SK-N-SH (cell line): ENCODE data around the gene ZSCAN30. TPM values are rescaled to one million over a fixed set of nuclear protein-coding genes. Genes with fewer than 3 reads are reported as not detected.
A peak's percentile ranks its signal among the peaks of the same experiment; 100 is the strongest.

Experiments
- CTCF ChIA-PET: fragments of 300-600, 350-600 bp; formaldehyde crosslinking; extraction: SDS; loops from one replicate; lab custom pipeline; 2021; lab: Yijun Ruan, JAX
- POLR2A ChIA-PET: fragments of 350-600 bp; sonication (Branson Sonifier 250); formaldehyde crosslinking; extraction: SDS; loops from one replicate; lab custom pipeline; 2020; ENCODE audit warnings: antibody characterized with exemption, inconsistent platforms; lab: Yijun Ruan, JAX
- DNase-seq: peaks from one replicate; pipeline ENCODE4 v3.0.0; 2012
- H2AFZ ChIP-seq: fragments of 200-600 bp; sonication (generic); 2 replicates; pipeline ENCODE4 v1.8.1; 2016; ENCODE audit warnings: antibody characterized with exemption, mild to moderate bottlenecking, low read depth
- H3F3A ChIP-seq: fragments of 200-600 bp; sonication (generic); replicated peaks from 2 replicates; pipeline ENCODE3; 2016; ENCODE audit warnings: antibody characterized with exemption, mild to moderate bottlenecking; ENCODE audit not compliant: insufficient read depth
- H3K27ac ChIP-seq, 2 experiments: fragments of 200-500 bp in 1 of 2; fragments of 200-600 bp in 1 of 2; sonication (Bioruptor generic) in 1 of 2; sonication (generic), shearing (Covaris generic) in 1 of 2; 2 replicates each; pipeline versions ENCODE4 v1.5.1 to v1.6.1; 2014 to 2016; ENCODE audit warnings: low read depth in 2 of 2, inconsistent platforms in 1 of 2, low read length in 1 of 2, mild to moderate bottlenecking in 1 of 2, mixed read lengths in 1 of 2
- H3K27me3 ChIP-seq: fragments of 200-600 bp; sonication (generic), shearing (Covaris generic); 2 replicates; pipeline ENCODE4 v1.6.1; 2016; ENCODE audit warnings: mixed run types; ENCODE audit not compliant: insufficient read depth
- H3K36me3 ChIP-seq, 2 experiments: fragments of 200-500 bp in 1 of 2; fragments of 200-600 bp in 1 of 2; sonication (Bioruptor generic) in 1 of 2; sonication (generic) in 1 of 2; replicated peaks in 1 of 2; 2 replicates each; pipeline versions ENCODE3 to v1.5.1; 2014 to 2016; ENCODE audit warnings: low read length in 1 of 2, mild to moderate bottlenecking in 1 of 2; ENCODE audit not compliant: insufficient read depth in 2 of 2, control insufficient read depth in 1 of 2
- H3K4me1 ChIP-seq, 2 experiments: fragments of 200-500 bp in 1 of 2; fragments of 200-600 bp in 1 of 2; sonication (Bioruptor generic) in 1 of 2; sonication (generic), shearing (Covaris generic) in 1 of 2; 2 replicates each; pipeline versions ENCODE4 v1.5.1 to v1.6.1; 2014 to 2016; ENCODE audit warnings: low read depth in 1 of 2, low read length in 1 of 2, mixed run types in 1 of 2; ENCODE audit not compliant: insufficient read depth in 2 of 2, control insufficient read depth in 1 of 2
- H3K4me2 ChIP-seq: fragments of 200-600 bp; sonication (generic), shearing (Covaris generic); 2 replicates; pipeline ENCODE4 v1.6.1; 2017; ENCODE audit warnings: mixed run types
- H3K4me3 ChIP-seq, 2 experiments: fragments of 200-500 bp in 1 of 2; fragments of 200-600 bp in 1 of 2; sonication (Bioruptor generic) in 1 of 2; sonication (generic), shearing (Covaris generic) in 1 of 2; 2 replicates each; pipeline versions ENCODE4 v1.5.1 to v1.8.1; 2014 to 2016; ENCODE audit warnings: low read depth in 2 of 2, inconsistent platforms in 1 of 2, low read length in 1 of 2, mild to moderate bottlenecking in 1 of 2, mixed read lengths in 1 of 2, moderate library complexity in 1 of 2
- H3K79me2 ChIP-seq: fragments of 200-600 bp; sonication (generic); 2 replicates; pipeline ENCODE4 v1.8.1; 2017; ENCODE audit warnings: mild to moderate bottlenecking; ENCODE audit not compliant: insufficient read depth
- H3K9ac ChIP-seq: fragments of 200-600 bp; sonication (generic); 2 replicates; pipeline ENCODE4 v1.6.1; 2017; ENCODE audit warnings: mixed run types
- H3K9me2 ChIP-seq: fragments of 200-600 bp; sonication (generic); 2 replicates; pipeline ENCODE4 v1.6.1; 2017; ENCODE audit warnings: mixed run types
- H3K9me3 ChIP-seq: fragments of 200-600 bp; sonication (generic); 2 replicates; pipeline ENCODE4 v1.6.1; 2017; ENCODE audit warnings: mixed run types, mild to moderate bottlenecking, moderate library complexity
- H4K20me1 ChIP-seq: fragments of 200-600 bp; sonication (generic); 2 replicates; pipeline ENCODE4 v1.6.1; 2017; ENCODE audit warnings: mild to moderate bottlenecking, mixed run types; ENCODE audit not compliant: insufficient read depth
- ELF1 ChIP-seq: IDR thresholded peaks from 2 replicates; pipeline ENCODE4 v1.4.0; 2012
- EP300 ChIP-seq, 2 experiments: IDR thresholded peaks; 2 replicates each; pipeline versions ENCODE4 v1.4.0 to v1.6.1; 2012; ENCODE audit warnings: borderline replicate concordance in 1 of 2, low read depth in 1 of 2, low read length in 1 of 2
- GABPA ChIP-seq: IDR thresholded peaks from 2 replicates; pipeline ENCODE4 v1.4.0; 2012; ENCODE audit warnings: low read depth, mild to moderate bottlenecking
- MEF2A ChIP-seq: IDR thresholded peaks from 2 replicates; pipeline ENCODE4 v1.4.0; 2012; ENCODE audit warnings: low read depth, borderline replicate concordance
- MXI1 ChIP-seq: IDR thresholded peaks from 2 replicates; pipeline ENCODE4 v1.6.1; 2012; ENCODE audit warnings: mild to moderate bottlenecking, low read depth, low read length, improper control_type of control experiment
- NFIC ChIP-seq: IDR thresholded peaks from 2 replicates; pipeline ENCODE4 v1.4.0; 2012; ENCODE audit warnings: borderline replicate concordance
- RCOR1 ChIP-seq: fragments of 150-350 bp; IDR thresholded peaks from 2 replicates; pipeline ENCODE4 v1.6.1; 2017; ENCODE audit warnings: antibody characterized with exemption, low read length
- RFX5 ChIP-seq: IDR thresholded peaks from 2 replicates; pipeline ENCODE4 v1.6.1; 2012; ENCODE audit warnings: mild to moderate bottlenecking, improper control_type of control experiment, low read length
- RXRA ChIP-seq: IDR thresholded peaks from 2 replicates; pipeline ENCODE4 v1.4.0; 2012; ENCODE audit warnings: low read depth, mild to moderate bottlenecking, borderline replicate concordance
- SIN3A ChIP-seq: IDR thresholded peaks from 2 replicates; pipeline ENCODE4 v1.6.1; 2012; ENCODE audit warnings: low read depth, mild to moderate bottlenecking, low read length, moderate library complexity, borderline replicate concordance
- SMC3 ChIP-seq: IDR thresholded peaks from 2 replicates; pipeline ENCODE4 v1.6.1; 2012; ENCODE audit warnings: low read depth, low read length, improper control_type of control experiment
- TAF1 ChIP-seq: IDR thresholded peaks from 2 replicates; pipeline ENCODE4 v1.6.1; 2012; ENCODE audit warnings: low read depth, mild to moderate bottlenecking, low read length, moderate library complexity, borderline replicate concordance
- TEAD4 ChIP-seq: IDR thresholded peaks from 2 replicates; pipeline ENCODE4 v1.4.0; 2012; ENCODE audit warnings: mild to moderate bottlenecking, borderline replicate concordance; ENCODE audit not compliant: insufficient read depth
- YY1 ChIP-seq: IDR thresholded peaks from 2 replicates; pipeline ENCODE4 v1.4.0; 2012; ENCODE audit warnings: low read depth, mild to moderate bottlenecking
- WGBS: methylation state at CpG from one replicate; pipeline ENCODE4 v1.1.6; 2017; ENCODE audit warnings: low lambda C conversion rate; 5-methylcytosine and 5-hydroxymethylcytosine counted together
- polyA plus RNA-seq, 3 experiments: library from polyadenylated mRNA; depleted of rRNA; stranded (reverse); fragments of >200 nt; gene quantifications; 2 replicates each; pipeline ENCODE4 v1.2.3, GENCODE V29; 2012
- TF ChIP-seq, protein P1 (sequence below): fragments of 150-350 bp; IDR thresholded peaks from 2 replicates; pipeline ENCODE4 v1.6.1; 2016; ENCODE audit warnings: mild to moderate bottlenecking, low read depth, low read length
- TF ChIP-seq, protein P2 (sequence below): fragments of 200-600 bp; sonication (generic); IDR thresholded peaks from 2 replicates; pipeline ENCODE4 v1.6.1; 2017; ENCODE audit warnings: antibody characterized with exemption, mild to moderate bottlenecking, moderate library complexity
- TF ChIP-seq, protein P3 (sequence below): IDR thresholded peaks from 2 replicates; pipeline ENCODE4 v1.4.0; 2012; ENCODE audit warnings: low read depth, borderline replicate concordance
- TF ChIP-seq, protein P4 (sequence below): IDR thresholded peaks from 2 replicates; pipeline ENCODE4 v1.6.1; 2012; ENCODE audit warnings: mild to moderate bottlenecking, low read depth, low read length, moderate library complexity
- TF ChIP-seq, protein P5 (sequence below): IDR thresholded peaks from 2 replicates; pipeline ENCODE4; 2012

The ZSCAN30 gene
- polyA plus RNA-seq, 1 of the 3 experiments (the other 2 are of a cell fraction): 5.9 TPM

DNA sequence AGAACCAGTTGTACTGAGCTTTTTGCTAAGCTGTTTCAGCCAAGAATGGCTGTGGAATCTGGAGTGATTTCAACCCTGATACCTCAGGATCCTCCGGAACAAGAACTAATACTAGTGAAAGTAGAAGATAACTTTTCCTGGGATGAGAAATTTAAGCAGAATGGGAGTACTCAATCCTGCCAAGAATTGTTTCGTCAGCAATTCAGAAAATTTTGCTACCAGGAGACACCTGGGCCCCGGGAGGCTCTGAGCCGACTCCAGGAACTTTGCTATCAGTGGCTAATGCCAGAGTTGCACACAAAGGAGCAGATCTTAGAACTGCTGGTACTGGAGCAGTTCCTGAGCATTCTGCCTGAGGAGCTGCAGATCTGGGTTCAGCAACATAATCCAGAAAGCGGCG, 47.6 kb downstream of the ZSCAN30 start:
- Histone ChIP-seq H3K9ac (peak overlapping the region; percentile 96; the same call in 1 of the 2 replicates), H3K27ac (no peak overlapping the region; a peak in 1 of 4 replicates), H3K79me2 (peaks cover 20% of the 10 kb centered on the region; the same call in 1 of the 2 replicates), H3K4me1 (peaks cover 3 to 10% of the 10 kb centered on the region in 2 experiments; a peak in 3 of 4 replicates)
- no peak for TF ChIP-seq EP300 (IDR thresholded peaks at IDR 0.05; ENCODE audit: borderline replicate concordance in 1 of 2, low read depth in 1 of 2, low read length in 1 of 2)
- TF ChIP-seq TEAD4: no peak
- no peak for TF ChIP-seq YY1
- TF ChIP-seq TAF1: no peak
- no peak for TF ChIP-seq ELF1
- TF ChIP-seq RXRA: no peak
- TF ChIP-seq RFX5: no peak
- no peak for TF ChIP-seq GABPA
- TF ChIP-seq, protein P1, sequence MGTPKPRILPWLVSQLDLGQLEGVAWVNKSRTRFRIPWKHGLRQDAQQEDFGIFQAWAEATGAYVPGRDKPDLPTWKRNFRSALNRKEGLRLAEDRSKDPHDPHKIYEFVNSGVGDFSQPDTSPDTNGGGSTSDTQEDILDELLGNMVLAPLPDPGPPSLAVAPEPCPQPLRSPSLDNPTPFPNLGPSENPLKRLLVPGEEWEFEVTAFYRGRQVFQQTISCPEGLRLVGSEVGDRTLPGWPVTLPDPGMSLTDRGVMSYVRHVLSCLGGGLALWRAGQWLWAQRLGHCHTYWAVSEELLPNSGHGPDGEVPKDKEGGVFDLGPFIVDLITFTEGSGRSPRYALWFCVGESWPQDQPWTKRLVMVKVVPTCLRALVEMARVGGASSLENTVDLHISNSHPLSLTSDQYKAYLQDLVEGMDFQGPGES: no peak
- no peak for TF ChIP-seq SMC3
- TF ChIP-seq, protein P2, sequence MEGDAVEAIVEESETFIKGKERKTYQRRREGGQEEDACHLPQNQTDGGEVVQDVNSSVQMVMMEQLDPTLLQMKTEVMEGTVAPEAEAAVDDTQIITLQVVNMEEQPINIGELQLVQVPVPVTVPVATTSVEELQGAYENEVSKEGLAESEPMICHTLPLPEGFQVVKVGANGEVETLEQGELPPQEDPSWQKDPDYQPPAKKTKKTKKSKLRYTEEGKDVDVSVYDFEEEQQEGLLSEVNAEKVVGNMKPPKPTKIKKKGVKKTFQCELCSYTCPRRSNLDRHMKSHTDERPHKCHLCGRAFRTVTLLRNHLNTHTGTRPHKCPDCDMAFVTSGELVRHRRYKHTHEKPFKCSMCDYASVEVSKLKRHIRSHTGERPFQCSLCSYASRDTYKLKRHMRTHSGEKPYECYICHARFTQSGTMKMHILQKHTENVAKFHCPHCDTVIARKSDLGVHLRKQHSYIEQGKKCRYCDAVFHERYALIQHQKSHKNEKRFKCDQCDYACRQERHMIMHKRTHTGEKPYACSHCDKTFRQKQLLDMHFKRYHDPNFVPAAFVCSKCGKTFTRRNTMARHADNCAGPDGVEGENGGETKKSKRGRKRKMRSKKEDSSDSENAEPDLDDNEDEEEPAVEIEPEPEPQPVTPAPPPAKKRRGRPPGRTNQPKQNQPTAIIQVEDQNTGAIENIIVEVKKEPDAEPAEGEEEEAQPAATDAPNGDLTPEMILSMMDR: no peak
- TF ChIP-seq MEF2A: no peak
- TF ChIP-seq NFIC: no peak
- TF ChIP-seq, protein P3, sequence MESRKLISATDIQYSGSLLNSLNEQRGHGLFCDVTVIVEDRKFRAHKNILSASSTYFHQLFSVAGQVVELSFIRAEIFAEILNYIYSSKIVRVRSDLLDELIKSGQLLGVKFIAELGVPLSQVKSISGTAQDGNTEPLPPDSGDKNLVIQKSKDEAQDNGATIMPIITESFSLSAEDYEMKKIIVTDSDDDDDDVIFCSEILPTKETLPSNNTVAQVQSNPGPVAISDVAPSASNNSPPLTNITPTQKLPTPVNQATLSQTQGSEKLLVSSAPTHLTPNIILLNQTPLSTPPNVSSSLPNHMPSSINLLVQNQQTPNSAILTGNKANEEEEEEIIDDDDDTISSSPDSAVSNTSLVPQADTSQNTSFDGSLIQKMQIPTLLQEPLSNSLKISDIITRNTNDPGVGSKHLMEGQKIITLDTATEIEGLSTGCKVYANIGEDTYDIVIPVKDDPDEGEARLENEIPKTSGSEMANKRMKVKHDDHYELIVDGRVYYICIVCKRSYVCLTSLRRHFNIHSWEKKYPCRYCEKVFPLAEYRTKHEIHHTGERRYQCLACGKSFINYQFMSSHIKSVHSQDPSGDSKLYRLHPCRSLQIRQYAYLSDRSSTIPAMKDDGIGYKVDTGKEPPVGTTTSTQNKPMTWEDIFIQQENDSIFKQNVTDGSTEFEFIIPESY: no peak
- TF ChIP-seq, protein P4, sequence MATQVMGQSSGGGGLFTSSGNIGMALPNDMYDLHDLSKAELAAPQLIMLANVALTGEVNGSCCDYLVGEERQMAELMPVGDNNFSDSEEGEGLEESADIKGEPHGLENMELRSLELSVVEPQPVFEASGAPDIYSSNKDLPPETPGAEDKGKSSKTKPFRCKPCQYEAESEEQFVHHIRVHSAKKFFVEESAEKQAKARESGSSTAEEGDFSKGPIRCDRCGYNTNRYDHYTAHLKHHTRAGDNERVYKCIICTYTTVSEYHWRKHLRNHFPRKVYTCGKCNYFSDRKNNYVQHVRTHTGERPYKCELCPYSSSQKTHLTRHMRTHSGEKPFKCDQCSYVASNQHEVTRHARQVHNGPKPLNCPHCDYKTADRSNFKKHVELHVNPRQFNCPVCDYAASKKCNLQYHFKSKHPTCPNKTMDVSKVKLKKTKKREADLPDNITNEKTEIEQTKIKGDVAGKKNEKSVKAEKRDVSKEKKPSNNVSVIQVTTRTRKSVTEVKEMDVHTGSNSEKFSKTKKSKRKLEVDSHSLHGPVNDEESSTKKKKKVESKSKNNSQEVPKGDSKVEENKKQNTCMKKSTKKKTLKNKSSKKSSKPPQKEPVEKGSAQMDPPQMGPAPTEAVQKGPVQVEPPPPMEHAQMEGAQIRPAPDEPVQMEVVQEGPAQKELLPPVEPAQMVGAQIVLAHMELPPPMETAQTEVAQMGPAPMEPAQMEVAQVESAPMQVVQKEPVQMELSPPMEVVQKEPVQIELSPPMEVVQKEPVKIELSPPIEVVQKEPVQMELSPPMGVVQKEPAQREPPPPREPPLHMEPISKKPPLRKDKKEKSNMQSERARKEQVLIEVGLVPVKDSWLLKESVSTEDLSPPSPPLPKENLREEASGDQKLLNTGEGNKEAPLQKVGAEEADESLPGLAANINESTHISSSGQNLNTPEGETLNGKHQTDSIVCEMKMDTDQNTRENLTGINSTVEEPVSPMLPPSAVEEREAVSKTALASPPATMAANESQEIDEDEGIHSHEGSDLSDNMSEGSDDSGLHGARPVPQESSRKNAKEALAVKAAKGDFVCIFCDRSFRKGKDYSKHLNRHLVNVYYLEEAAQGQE: no peak
- TF ChIP-seq RCOR1: no peak
- no peak for TF ChIP-seq SIN3A
- TF ChIP-seq, protein P5, sequence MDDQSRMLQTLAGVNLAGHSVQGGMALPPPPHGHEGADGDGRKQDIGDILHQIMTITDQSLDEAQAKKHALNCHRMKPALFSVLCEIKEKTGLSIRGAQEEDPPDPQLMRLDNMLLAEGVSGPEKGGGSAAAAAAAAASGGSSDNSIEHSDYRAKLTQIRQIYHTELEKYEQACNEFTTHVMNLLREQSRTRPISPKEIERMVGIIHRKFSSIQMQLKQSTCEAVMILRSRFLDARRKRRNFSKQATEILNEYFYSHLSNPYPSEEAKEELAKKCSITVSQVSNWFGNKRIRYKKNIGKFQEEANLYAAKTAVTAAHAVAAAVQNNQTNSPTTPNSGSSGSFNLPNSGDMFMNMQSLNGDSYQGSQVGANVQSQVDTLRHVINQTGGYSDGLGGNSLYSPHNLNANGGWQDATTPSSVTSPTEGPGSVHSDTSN: no peak
- TF ChIP-seq MXI1: no peak
- TF ChIP-seq, all 33 proteins: peak for 0
- ChIA-PET POLR2A (interaction anchor here (2.4 kb wide), 1 partner anchor 48 kb away, joined by 16 read pairs; the partner anchor contains the start of gene ZSCAN30), CTCF (interaction anchor here (2.9 kb wide), 1 partner anchor 12 kb away, joined by 13 read pairs; no protein-coding TSS in a partner anchor)
- no peaks in the 10 kb centered on the region for H3F3A ChIP-seq
- DNase-seq: no peak
- H3K4me3 ChIP-seq: peak overlapping the region in 1 of 2 experiments; percentile 0; a peak in 1 of 4 replicates
- no peaks in the 10 kb centered on the region for H3K9me3 ChIP-seq
- H3K4me2 ChIP-seq: no peak overlapping the region; the same call in 1 of the 2 replicates
- peaks cover 51 to 52% of the 10 kb centered on the region in 2 experiments for H3K36me3 ChIP-seq
- 92% methylated on average over 6 of the region's 6 CpGs for WGBS
- H2AFZ ChIP-seq: no peak overlapping the region
- H3K27me3 ChIP-seq: no peaks in the 10 kb centered on the region
- no peaks in the 10 kb centered on the region for H4K20me1 ChIP-seq
- H3K9me2 ChIP-seq: no peaks in the 10 kb centered on the region
